ENCODE measurements around the gene C6orf47. TPM values are rescaled to one million over a fixed set of nuclear protein-coding genes. Genes with fewer than 3 reads are reported as not detected.

Gene C6orf47
- total RNA-seq, 1 donor = 20.7 TPM

DNA sequence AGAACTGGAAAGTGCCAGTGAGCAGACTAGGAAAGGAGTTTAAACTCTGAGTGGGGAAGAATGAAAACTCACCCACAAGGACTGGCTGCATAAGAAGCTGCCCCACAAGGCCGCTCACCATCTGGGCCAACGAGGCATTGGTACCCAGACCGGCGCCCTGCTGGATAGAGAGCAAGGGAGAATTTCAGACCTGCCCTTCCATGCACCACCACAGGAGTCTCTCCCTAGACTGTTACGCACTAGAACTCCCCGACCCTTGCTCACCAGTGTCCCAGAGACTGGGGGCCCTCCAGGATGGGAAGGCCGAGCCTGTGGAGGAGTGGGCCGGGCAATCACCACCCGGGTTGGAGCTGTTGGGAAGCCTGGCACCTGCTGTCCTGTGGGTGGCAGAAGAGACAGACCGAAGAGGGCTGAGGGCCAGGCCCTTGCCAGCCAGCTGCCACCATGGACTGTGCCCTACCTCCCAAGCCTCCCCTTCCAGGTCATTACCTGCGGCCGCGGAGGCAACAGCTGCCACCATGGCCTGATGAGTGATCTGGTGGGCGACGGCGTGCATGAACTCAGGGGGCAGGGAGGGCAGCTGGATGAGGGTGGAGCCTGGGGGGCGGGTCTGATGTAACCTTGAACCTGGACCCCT lies 16.6 kb downstream of the C6orf47 start:
- no peak for DNase-seq (ENCODE audit: low read depth)
- no peak overlapping the region for H3K4me3 ChIP-seq (ENCODE audit: low read depth, low read length)
- no peak for TF ChIP-seq CTCF (IDR thresholded peaks at IDR 0.05; ENCODE audit: insufficient read depth, low read depth, low read length)

DNA sequence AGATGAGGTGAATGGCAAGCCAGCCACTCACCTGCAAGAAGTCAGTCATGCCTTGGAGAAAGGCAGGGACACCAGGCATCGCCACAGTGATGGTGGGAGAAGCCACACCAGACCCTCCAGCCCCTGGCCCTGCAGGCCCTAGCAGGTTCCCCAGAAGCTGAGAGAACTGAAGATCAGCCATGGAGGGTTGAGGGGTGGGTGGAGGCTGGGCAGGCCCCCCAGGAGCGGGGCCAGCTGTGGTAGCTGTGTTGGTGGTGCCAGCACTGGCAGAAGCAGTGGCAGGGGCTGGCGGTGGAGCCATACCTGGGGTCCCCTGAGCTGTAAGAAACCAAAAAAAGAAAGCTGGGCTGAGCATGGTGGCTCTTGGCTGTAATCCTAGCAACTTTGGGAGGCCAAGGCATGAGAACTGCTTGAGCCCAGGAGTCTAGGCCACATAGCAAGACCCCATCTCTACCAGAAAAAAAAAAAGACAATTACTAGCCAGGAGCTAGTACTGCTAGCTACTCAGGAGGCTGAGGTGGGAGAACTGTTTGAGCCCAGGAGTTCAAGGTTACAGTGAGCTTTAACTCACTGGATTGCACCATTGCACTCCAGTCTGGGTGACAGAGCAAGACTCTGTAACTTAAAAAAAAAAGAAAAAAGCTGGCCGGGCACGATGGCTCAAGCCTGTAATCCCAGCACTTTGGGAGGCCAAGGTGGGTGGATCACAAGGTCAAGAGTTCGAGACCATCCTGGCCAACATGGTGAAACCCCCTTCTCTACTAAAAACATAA lies 17.6 kb downstream of the C6orf47 start:
- TF ChIP-seq CTCF (IDR thresholded peaks at IDR 0.05; ENCODE audit: insufficient read depth, low read depth, low read length) = no peak
- H3K4me3 ChIP-seq (ENCODE audit: low read depth, low read length) = no peak overlapping the region
- DNase-seq (ENCODE audit: low read depth) = no peak

DNA sequence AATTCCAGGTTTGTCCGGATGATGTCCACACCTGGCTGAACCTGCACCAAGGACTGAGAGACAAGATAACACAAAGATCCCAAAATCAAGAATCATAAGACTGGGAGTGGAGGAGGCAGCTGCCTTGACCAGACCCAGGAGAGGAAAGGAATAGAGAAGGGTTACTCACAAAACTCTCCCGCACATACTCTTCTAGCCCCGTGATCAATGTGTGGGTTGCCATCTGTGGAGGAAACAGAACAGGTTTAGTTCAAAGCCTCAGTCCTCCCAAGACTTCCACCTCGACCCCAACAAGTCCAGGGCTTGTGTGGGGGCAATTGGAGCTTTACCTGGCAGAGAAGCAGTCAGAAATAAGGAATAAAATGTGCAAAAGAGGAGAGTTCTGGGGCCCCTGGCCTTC lies 19.2 kb downstream of the C6orf47 start:
- TF ChIP-seq CTCF (IDR thresholded peaks at IDR 0.05; ENCODE audit: insufficient read depth, low read depth, low read length) = no peak
- no peak overlapping the region for H3K4me3 ChIP-seq (ENCODE audit: low read depth, low read length)
- no peak for DNase-seq (ENCODE audit: low read depth)

- TF ChIP-seq CTCF (IDR thresholded peaks at IDR 0.05; ENCODE audit: insufficient read depth, low read depth, low read length) = no peak
- H3K4me3 ChIP-seq (ENCODE audit: low read depth, low read length) = no peak overlapping the region
- no peak for DNase-seq (ENCODE audit: low read depth)
These were observed 20.0 kb downstream of the C6orf47 start for GRCh38 chr6:31640612-31641011.

DNA sequence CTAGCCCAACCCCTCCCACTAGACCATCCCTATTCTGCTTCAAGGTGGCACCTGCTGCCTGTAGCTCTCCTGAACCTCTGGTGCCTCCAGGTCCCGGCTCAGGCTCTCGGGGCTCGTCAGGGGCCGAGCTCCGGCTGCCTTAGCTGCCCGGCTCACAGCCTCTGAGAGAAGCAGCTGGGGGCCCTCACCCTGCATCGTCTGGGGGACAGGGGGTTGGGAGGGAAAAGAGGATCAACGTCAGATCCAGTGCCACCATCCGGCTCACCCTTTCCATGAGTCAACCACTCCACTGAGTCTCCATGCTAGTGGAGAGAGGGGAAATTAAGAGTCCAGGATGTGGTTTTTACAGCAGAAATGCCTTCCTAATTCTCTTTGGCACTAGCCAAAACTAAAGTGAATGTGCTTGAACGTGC lies 21.1 kb downstream of the C6orf47 start:
- DNase-seq (ENCODE audit: low read depth) = no peak
- no peak for TF ChIP-seq CTCF (IDR thresholded peaks at IDR 0.05; ENCODE audit: insufficient read depth, low read depth, low read length)

DNA sequence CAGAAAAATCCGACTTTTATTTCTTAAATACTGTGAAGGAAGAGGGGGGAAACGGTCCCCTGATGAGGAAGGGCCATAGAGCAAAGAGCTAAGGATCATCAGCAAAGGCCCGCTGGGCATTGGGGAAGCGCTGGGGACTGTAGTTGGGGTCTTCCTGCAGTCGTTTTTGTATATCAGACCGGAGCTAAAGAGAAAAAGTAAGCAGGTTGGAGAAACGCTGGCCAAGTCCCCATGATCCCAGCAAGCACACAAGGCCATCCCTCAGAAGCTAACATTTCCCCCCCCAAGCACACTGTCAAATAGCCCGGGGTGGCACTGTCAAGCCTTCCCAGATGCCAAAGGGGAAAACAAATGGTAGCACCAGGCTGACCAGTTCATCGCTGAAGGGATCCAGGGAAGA lies 21.5 kb downstream of the C6orf47 start:
- H3K4me3 ChIP-seq (ENCODE audit: low read depth, low read length) = no peak overlapping the region
- TF ChIP-seq CTCF (IDR thresholded peaks at IDR 0.05; ENCODE audit: insufficient read depth, low read depth, low read length) = no peak
- no peak for DNase-seq (ENCODE audit: low read depth)

More for the DNA sequence above, 21.1 kb downstream of the C6orf47 start:
- H3K4me3 ChIP-seq (ENCODE audit: low read depth, low read length) = no peak overlapping the region

Measured in fibroblast of villous mesenchyme (primary cell).